ENCODE results near the gene ULK4. TPM values are rescaled to one million over a fixed set of nuclear protein-coding genes. Genes with fewer than 3 reads are reported as not detected.

ULK4 gene
- total and polyA plus RNA-seq, 2 of the 4 experiments (the other 2 are of a cell fraction), result 2.7 to 5.0 TPM

DNA sequence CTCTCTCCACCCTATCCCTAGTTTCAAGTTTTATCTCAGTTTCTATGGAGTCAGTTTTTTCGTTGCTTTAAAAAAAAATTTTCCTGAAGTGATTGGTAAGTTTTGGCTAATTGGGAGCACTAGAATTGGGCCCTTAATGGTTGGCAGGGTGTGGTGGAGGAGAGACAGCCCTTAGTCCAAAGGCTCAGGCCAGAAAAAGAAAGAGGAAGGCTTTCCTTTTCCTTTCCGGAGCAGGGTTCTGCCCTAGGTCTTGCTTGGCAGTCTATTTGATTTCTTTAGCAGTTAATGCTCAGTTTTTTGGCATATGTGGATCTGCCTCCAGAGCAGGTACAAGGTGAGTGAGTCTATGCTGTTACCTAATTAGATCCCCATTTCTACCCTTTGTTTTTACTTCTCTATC lies 739.9 kb downstream of the ULK4 start:
- H2BK15ac ChIP-seq (ENCODE audit: low read depth, low read length), result no peak overlapping the region
- no peak overlapping the region for H3K27ac ChIP-seq (ENCODE audit: insufficient read depth, low read length)
- DNase-seq (no peak), ATAC-seq (ENCODE audit: low read depth) (no peak)
- H3K9ac ChIP-seq (ENCODE audit: low read depth, low read length), result no peak overlapping the region
- peaks cover 14% of the 10 kb centered on the region for H3K4me1 ChIP-seq (ENCODE audit: control insufficient read depth, insufficient read depth, low read length)
- no CpG with 5 or more reads among the region's 2 CpGs for WGBS, 2 experiments (ENCODE audit: extremely low coverage in 2 of 2, insufficient read length in 1 of 2)
- H3K9me3 ChIP-seq (ENCODE audit: control insufficient read depth, insufficient read depth, low read length), result no peaks in the 10 kb centered on the region
- H3K4me3 ChIP-seq (ENCODE audit: insufficient read depth, low read depth, low read length), result no peak overlapping the region
- no peak overlapping the region for H2AFZ ChIP-seq (replicated peaks; ENCODE audit: low read length, poor library complexity)
- no peaks in the 10 kb centered on the region for H3K27me3 ChIP-seq (ENCODE audit: control insufficient read depth, insufficient read depth, low read length)
- no peak overlapping the region for H2BK5ac ChIP-seq (ENCODE audit: low read depth, low read length, poor library complexity, severe bottlenecking)
- TF ChIP-seq BHLHE40 (IDR thresholded peaks at IDR 0.05; ENCODE audit: low read depth, low read length), result no peak
- no peak for TF ChIP-seq NFE2L2 (IDR thresholded peaks at IDR 0.05; ENCODE audit: low read depth, low read length)
- TF ChIP-seq RFX5 (IDR thresholded peaks at IDR 0.05; ENCODE audit: low read depth, low read length), result no peak
- no peak for TF ChIP-seq RCOR1 (IDR thresholded peaks at IDR 0.05; ENCODE audit: insufficient replicate concordance, low read length)
- TF ChIP-seq, protein P1, sequence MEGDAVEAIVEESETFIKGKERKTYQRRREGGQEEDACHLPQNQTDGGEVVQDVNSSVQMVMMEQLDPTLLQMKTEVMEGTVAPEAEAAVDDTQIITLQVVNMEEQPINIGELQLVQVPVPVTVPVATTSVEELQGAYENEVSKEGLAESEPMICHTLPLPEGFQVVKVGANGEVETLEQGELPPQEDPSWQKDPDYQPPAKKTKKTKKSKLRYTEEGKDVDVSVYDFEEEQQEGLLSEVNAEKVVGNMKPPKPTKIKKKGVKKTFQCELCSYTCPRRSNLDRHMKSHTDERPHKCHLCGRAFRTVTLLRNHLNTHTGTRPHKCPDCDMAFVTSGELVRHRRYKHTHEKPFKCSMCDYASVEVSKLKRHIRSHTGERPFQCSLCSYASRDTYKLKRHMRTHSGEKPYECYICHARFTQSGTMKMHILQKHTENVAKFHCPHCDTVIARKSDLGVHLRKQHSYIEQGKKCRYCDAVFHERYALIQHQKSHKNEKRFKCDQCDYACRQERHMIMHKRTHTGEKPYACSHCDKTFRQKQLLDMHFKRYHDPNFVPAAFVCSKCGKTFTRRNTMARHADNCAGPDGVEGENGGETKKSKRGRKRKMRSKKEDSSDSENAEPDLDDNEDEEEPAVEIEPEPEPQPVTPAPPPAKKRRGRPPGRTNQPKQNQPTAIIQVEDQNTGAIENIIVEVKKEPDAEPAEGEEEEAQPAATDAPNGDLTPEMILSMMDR (conservative IDR thresholded peaks at IDR 0.05; ENCODE audit: low read depth, low read length), result no peak
- no peak for TF ChIP-seq MAFK (IDR thresholded peaks at IDR 0.05; ENCODE audit: low read depth, low read length)
- TF ChIP-seq SMC3 (IDR thresholded peaks at IDR 0.05; ENCODE audit: low read depth, low read length), result no peak
- TF ChIP-seq POLR2A (IDR thresholded peaks at IDR 0.05; ENCODE audit: low read depth, low read length), result no peak
- no peak for TF ChIP-seq MXI1 (IDR thresholded peaks at IDR 0.05; ENCODE audit: borderline replicate concordance, low read depth, low read length)
- no peak for TF ChIP-seq MAZ (IDR thresholded peaks at IDR 0.05; ENCODE audit: borderline replicate concordance, low read depth, low read length)
- TF ChIP-seq CEBPB (IDR thresholded peaks at IDR 0.05; ENCODE audit: low read depth, low read length), result no peak
- TF ChIP-seq, protein P2, sequence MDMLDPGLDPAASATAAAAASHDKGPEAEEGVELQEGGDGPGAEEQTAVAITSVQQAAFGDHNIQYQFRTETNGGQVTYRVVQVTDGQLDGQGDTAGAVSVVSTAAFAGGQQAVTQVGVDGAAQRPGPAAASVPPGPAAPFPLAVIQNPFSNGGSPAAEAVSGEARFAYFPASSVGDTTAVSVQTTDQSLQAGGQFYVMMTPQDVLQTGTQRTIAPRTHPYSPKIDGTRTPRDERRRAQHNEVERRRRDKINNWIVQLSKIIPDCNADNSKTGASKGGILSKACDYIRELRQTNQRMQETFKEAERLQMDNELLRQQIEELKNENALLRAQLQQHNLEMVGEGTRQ (IDR thresholded peaks at IDR 0.05; ENCODE audit: low read depth, low read length), result no peak
- no peak for TF ChIP-seq RAD21 (IDR thresholded peaks at IDR 0.05; ENCODE audit: low read length)
- no peak for TF ChIP-seq CHD1 (IDR thresholded peaks at IDR 0.05; ENCODE audit: low read depth, low read length)
- TF ChIP-seq, protein P3, sequence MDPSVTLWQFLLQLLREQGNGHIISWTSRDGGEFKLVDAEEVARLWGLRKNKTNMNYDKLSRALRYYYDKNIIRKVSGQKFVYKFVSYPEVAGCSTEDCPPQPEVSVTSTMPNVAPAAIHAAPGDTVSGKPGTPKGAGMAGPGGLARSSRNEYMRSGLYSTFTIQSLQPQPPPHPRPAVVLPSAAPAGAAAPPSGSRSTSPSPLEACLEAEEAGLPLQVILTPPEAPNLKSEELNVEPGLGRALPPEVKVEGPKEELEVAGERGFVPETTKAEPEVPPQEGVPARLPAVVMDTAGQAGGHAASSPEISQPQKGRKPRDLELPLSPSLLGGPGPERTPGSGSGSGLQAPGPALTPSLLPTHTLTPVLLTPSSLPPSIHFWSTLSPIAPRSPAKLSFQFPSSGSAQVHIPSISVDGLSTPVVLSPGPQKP (IDR thresholded peaks at IDR 0.05; ENCODE audit: borderline replicate concordance, low read depth, low read length), result no peak
- TF ChIP-seq FOS (IDR thresholded peaks at IDR 0.05; ENCODE audit: low read depth, low read length), result no peak
- no peak overlapping the region for H3K56ac ChIP-seq (ENCODE audit: extremely low read depth, insufficient read depth, low read length)
- no peak overlapping the region for H4K5ac ChIP-seq (ENCODE audit: low read depth, low read length)
- intact Hi-C loops (cut with micrococcal nuclease) (no loop called here), dilution Hi-C loops (cut with HindIII; ENCODE audit: low sequenced_read_pairs, unreplicated experiment) (no loop called here), in situ Hi-C loops (cut with MboI; ENCODE audit: low sequenced_read_pairs) (loop anchor here (25.0 kb wide), 1 partner anchor 465 kb away; no protein-coding TSS in a partner anchor)
- no peak overlapping the region for H3K14ac ChIP-seq (replicated peaks; ENCODE audit: low read depth, low read length)
- H4K8ac ChIP-seq (ENCODE audit: low read depth in 2 of 2, low read length in 2 of 2), result no peak overlapping the region
- POLR2A ChIA-PET (ENCODE audit: unreplicated experiment), result no interaction called here
- no peak overlapping the region for H2BK20ac ChIP-seq (ENCODE audit: low read depth, low read length)
- CTCF ChIA-PET, result no interaction called here
- H3K79me1 ChIP-seq (ENCODE audit: low read depth in 1 of 2, low read length in 2 of 2), result peaks cover 25 to 56% of the 10 kb centered on the region in 2 experiments
- peaks cover 26% of the 10 kb centered on the region for H3K9me1 ChIP-seq (ENCODE audit: insufficient read depth, low read length)
- H2AK5ac ChIP-seq (ENCODE audit: low read depth, low read length), result no peak overlapping the region
- H2AK9ac ChIP-seq (replicated peaks; ENCODE audit: low read depth, low read length, poor library complexity), result no peak overlapping the region
- no peak overlapping the region for H4K91ac ChIP-seq (ENCODE audit: insufficient read depth, low read depth, low read length)
- peaks cover 23% of the 10 kb centered on the region for H3K36me3 ChIP-seq (ENCODE audit: control insufficient read depth, insufficient read depth, low read length)
- no peak overlapping the region for H3K4ac ChIP-seq (ENCODE audit: low read depth, low read length)
- no peak overlapping the region for H3K18ac ChIP-seq (ENCODE audit: low read depth, low read length)
- no peak overlapping the region for H3K4me2 ChIP-seq (ENCODE audit: low read depth, low read length)
- no peak overlapping the region; the same call in 1 of the 2 replicates for H3K23ac ChIP-seq (ENCODE audit: low read depth, low read length)
- no peak overlapping the region for H2BK120ac ChIP-seq (ENCODE audit: low read depth, low read length)
- BruUV-seq (replicated peaks), result no TSS peak
- H4K20me1 ChIP-seq (ENCODE audit: insufficient read depth, low read length), result peaks cover 80% of the 10 kb centered on the region
